MM.1S (cell line): ENCODE data around the gene ECE1.

Experiments
- DNase-seq: peaks from one replicate; pipeline ENCODE4 v3.0.0-alpha.2; 2015
- H2AFZ ChIP-seq: fragments of 300-600 bp; sonication (generic); 2 replicates; pipeline ENCODE4 v1.6.0; 2016; ENCODE audit warnings: antibody characterized with exemption, low read length
- H3F3A ChIP-seq: fragments of 300-600 bp; sonication (generic); 2 replicates; pipeline ENCODE4 v1.6.1; 2016; ENCODE audit warnings: mild to moderate bottlenecking, antibody characterized with exemption, low read length, moderate library complexity, mixed read lengths; ENCODE audit not compliant: insufficient read depth
- H3K27ac ChIP-seq: fragments of 300-600 bp; sonication (generic); 2 replicates; pipeline ENCODE4 v1.5.1; 2016; ENCODE audit warnings: mild to moderate bottlenecking, low read length
- H3K27me3 ChIP-seq: fragments of 300-600 bp; sonication (generic); replicated peaks from 2 replicates; pipeline ENCODE4 v1.6.0; 2016; ENCODE audit warnings: low read length; ENCODE audit not compliant: insufficient read depth
- H3K36me3 ChIP-seq: fragments of 300-600 bp; sonication (generic); replicated peaks from 2 replicates; pipeline ENCODE4 v1.6.1; 2016; ENCODE audit warnings: mild to moderate bottlenecking, low read length, mixed read lengths; ENCODE audit not compliant: insufficient read depth
- H3K4me1 ChIP-seq: fragments of 300-600 bp; sonication (generic); 2 replicates; pipeline ENCODE4 v1.6.1; 2016; ENCODE audit warnings: low read length, mixed read lengths
- H3K4me2 ChIP-seq: fragments of 300-600 bp; sonication (generic); 2 replicates; pipeline ENCODE4 v1.6.0; 2016; ENCODE audit warnings: low read depth, low read length
- H3K4me3 ChIP-seq: fragments of 300-600 bp; sonication (generic); 2 replicates; pipeline ENCODE4 v1.5.1; 2016; ENCODE audit warnings: low read length, mixed read lengths
- H3K79me2 ChIP-seq: fragments of 300-600 bp; sonication (generic); 2 replicates; pipeline ENCODE4 v1.6.1; 2016; ENCODE audit warnings: mixed run types, low read length, mixed read lengths
- H3K9ac ChIP-seq: fragments of 300-600 bp; sonication (generic); 2 replicates; pipeline ENCODE4 v1.6.1; 2016; ENCODE audit warnings: low read length, mixed read lengths
- H3K9me2 ChIP-seq: fragments of 300-600 bp; sonication (generic); replicated peaks from 2 replicates; pipeline ENCODE4 v1.6.1; 2016; ENCODE audit warnings: mild to moderate bottlenecking, low read length, mixed read lengths; ENCODE audit not compliant: insufficient read depth
- H3K9me3 ChIP-seq: fragments of 300-600 bp; sonication (generic); replicated peaks from 2 replicates; pipeline ENCODE4 v1.6.1; 2016; ENCODE audit warnings: mild to moderate bottlenecking, low read length, mixed read lengths; ENCODE audit not compliant: insufficient read depth
- H4K20me1 ChIP-seq: fragments of 300-600 bp; sonication (generic); 2 replicates; pipeline ENCODE4 v1.6.1; 2016; ENCODE audit warnings: mild to moderate bottlenecking, low read length, moderate library complexity, mixed read lengths; ENCODE audit not compliant: insufficient read depth
- EZH2 ChIP-seq: fragments of 300-600 bp; sonication (generic); optimal IDR thresholded peaks from 2 replicates; pipeline ENCODE3; 2017; ENCODE audit warnings: low read depth, mild to moderate bottlenecking, antibody characterized with exemption, low read length, mixed read lengths
- EZH2phosphoT487 ChIP-seq: fragments of 300-600 bp; sonication (generic); IDR thresholded peaks from 2 replicates; pipeline ENCODE4 v1.6.1; 2018; ENCODE audit warnings: antibody characterized with exemption, low read length
- TF ChIP-seq, protein P1 (sequence below): fragments of 300-600 bp; sonication (generic); IDR thresholded peaks from 2 replicates; pipeline ENCODE4 v1.5.1; 2016; ENCODE audit warnings: antibody characterized with exemption, low read length, mixed read lengths

Gene ECE1

GRCh38 chr1:21317035-21317689, 26.9 kb upstream of the ECE1 start:
- H3K27me3 ChIP-seq = no peaks in the 10 kb centered on the region
- no peak overlapping the region for H3K9ac ChIP-seq
- H3K9me3 ChIP-seq = no peaks in the 10 kb centered on the region
- DNase-seq = no peak
- no peaks in the 10 kb centered on the region for H3F3A ChIP-seq
- H3K36me3 ChIP-seq = no peaks in the 10 kb centered on the region
- H3K79me2 ChIP-seq = peaks cover 66% of the 10 kb centered on the region
- no peak overlapping the region for H3K27ac ChIP-seq
- TF ChIP-seq EZH2 (no peak), EZH2phosphoT487 (no peak)
- TF ChIP-seq, protein P1, sequence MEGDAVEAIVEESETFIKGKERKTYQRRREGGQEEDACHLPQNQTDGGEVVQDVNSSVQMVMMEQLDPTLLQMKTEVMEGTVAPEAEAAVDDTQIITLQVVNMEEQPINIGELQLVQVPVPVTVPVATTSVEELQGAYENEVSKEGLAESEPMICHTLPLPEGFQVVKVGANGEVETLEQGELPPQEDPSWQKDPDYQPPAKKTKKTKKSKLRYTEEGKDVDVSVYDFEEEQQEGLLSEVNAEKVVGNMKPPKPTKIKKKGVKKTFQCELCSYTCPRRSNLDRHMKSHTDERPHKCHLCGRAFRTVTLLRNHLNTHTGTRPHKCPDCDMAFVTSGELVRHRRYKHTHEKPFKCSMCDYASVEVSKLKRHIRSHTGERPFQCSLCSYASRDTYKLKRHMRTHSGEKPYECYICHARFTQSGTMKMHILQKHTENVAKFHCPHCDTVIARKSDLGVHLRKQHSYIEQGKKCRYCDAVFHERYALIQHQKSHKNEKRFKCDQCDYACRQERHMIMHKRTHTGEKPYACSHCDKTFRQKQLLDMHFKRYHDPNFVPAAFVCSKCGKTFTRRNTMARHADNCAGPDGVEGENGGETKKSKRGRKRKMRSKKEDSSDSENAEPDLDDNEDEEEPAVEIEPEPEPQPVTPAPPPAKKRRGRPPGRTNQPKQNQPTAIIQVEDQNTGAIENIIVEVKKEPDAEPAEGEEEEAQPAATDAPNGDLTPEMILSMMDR = no peak
- H3K4me1 ChIP-seq = no peaks in the 10 kb centered on the region
- H2AFZ ChIP-seq = no peak overlapping the region
- no peak overlapping the region for H3K4me2 ChIP-seq
- no peaks in the 10 kb centered on the region for H4K20me1 ChIP-seq
- H3K9me2 ChIP-seq = no peaks in the 10 kb centered on the region
- no peak overlapping the region for H3K4me3 ChIP-seq

DNA sequence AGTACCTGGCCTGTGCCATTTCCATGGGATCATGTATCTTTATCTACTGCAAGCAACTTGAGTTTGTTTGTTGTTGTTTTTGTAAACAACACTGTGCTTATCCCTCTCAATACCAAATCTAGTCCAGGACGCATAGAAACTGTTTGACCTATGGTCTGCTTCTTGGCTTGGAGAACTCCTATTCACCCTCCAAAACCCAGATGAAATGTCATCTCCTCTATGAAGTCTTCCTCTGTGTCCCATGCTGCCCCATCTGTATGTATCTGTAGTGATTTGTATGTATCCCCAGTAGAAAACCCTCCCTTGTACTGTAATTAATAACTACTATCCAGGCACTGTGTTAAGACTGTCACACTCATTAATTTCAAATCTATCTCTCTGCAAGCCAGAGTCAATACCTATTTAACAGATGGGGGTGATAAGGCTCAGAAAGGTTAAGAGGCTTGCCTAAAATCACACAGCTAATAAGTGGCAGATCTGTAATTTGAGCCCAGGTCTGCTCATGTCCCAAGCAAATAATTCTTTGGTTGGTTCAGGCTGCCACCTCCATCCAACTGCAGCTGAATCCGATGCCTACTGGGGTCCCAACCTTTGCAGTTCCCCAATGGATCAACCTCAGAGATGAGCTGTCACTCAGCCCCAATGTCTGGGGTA, 24.6 kb upstream of the ECE1 start:
- no peaks in the 10 kb centered on the region for H3K4me1 ChIP-seq
- H3K9ac ChIP-seq = no peak overlapping the region
- H3K27ac ChIP-seq = no peak overlapping the region
- no peak overlapping the region for H3K4me2 ChIP-seq
- no peaks in the 10 kb centered on the region for H3K9me2 ChIP-seq
- DNase-seq = no peak
- no peak overlapping the region for H3K4me3 ChIP-seq
- H3K9me3 ChIP-seq = no peaks in the 10 kb centered on the region
- H4K20me1 ChIP-seq = no peaks in the 10 kb centered on the region
- peaks cover 58% of the 10 kb centered on the region for H3K79me2 ChIP-seq
- H2AFZ ChIP-seq = no peak overlapping the region
- TF ChIP-seq, protein P1 = no peak
- no peaks in the 10 kb centered on the region for H3K27me3 ChIP-seq
- H3K36me3 ChIP-seq = no peaks in the 10 kb centered on the region
- H3F3A ChIP-seq = no peaks in the 10 kb centered on the region

- no peak for TF ChIP-seq EZH2phosphoT487
- TF ChIP-seq EZH2 = no peak
- TF ChIP-seq, protein P1 = no peak
- Histone ChIP-seq H3K79me2 (peaks cover 52% of the 10 kb centered on the region), H3K27me3 (no peaks in the 10 kb centered on the region), H3K4me2 (no peak overlapping the region), H3K9me2 (no peaks in the 10 kb centered on the region), H3K4me3 (no peak overlapping the region), H4K20me1 (no peaks in the 10 kb centered on the region), H3K9ac (no peak overlapping the region), H3K36me3 (no peaks in the 10 kb centered on the region), H3F3A (no peaks in the 10 kb centered on the region), H3K27ac (no peak overlapping the region), H3K4me1 (no peaks in the 10 kb centered on the region), H3K9me3 (no peaks in the 10 kb centered on the region), H2AFZ (no peak overlapping the region)
- no peak for DNase-seq
Measured at GRCh38 chr1:21313886-21314721, 23.8 kb upstream of the ECE1 start.
